ENCODE data around the gene GNG12.

The GNG12 gene

GRCh38 chr1:67812226-67812625, 21.0 kb downstream of the GNG12 start:
- no peak for FAIRE-seq

GRCh38 chr1:67811781-67812180, 21.5 kb downstream of the GNG12 start:
- FAIRE-seq = no peak

DNA sequence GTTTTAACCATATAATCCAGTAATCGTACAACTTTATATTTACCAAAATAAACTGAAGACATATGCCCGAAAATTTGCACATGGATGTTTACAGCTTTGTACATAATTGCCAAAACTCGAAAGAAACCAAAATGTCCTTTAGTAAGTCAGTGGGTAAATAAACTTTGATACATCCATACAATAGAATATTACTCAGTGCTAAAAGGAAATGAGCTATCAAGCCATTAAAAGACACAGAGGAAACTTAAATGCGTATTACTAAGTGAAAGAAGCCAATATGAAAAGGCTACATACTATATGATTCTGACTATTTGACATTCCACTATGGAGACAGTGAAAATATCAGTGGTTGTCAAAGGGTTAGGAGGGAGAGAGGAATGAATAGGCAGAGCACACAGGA, 23.4 kb downstream of the GNG12 start:
- FAIRE-seq = no peak

DNA sequence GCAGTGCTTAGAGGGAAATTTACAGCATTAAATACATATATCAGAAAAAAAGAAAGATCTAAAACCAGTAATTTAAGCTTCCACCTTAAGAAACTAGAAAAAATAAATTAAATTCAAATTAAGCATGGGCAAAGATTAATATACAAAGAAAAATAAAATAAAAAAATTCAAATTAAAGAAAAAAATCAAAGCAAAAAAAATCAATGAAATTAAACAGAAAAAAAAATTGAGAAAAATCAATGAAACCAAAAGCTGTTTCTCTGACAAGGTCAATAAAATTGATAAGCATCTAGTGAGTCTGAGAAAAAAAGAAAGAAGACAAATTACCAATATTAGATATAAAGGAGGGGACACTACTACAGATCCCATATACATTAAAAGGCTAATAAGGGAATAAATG, 26.0 kb downstream of the GNG12 start:
- FAIRE-seq = peak; percentile 65

GRCh38 chr1:67804710-67805109, 28.6 kb downstream of the GNG12 start:
- FAIRE-seq = no peak

DNA sequence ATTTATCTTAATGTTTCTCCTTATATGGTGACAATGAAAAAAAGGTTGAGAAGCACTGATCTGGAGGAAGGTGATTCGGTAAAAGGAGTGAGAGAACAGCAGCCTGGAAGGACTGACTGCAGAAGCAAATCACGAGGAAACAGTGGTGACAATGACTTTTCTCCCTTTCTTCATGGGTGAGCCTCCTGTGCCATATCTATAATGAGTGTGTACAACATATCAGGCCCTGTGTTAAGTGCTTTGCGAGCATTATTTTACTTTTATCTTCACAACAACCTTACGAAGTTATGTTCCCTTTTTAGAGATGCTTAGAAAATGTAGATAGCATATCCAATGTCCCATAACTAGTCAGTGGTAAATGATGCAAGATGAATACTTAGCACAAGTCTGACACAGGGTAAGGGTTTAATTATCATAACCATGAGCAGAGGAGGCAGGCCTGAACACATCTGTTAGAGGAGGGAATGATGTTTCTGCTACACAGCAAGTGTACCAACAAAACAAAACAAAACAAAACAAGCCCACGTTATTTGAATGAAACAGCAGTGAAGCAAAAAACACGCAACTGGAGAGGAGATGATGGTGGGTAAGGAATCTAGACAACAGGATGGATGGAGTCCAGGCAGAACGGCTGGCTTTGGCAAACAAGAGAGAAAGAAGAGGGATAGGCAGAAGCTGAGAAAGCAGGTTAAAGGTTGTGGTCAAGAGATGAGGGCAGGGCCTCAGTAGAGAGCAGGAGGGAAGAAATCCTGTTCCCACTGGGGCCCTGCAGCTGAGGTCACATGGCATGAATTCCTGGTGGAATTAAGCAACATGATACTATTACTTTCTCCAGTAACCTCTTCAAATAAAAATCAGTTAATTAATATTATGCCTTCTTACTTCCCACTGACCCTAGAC, 29.6 kb downstream of the GNG12 start:
- no peak for FAIRE-seq

- FAIRE-seq = no peak
These were observed 30.7 kb downstream of the GNG12 start for GRCh38 chr1:67802565-67802964.

GRCh38 chr1:67801903-67802302, 31.4 kb downstream of the GNG12 start:
- FAIRE-seq = no peak

- FAIRE-seq = no peak
These were observed 37.9 kb downstream of the GNG12 start for GRCh38 chr1:67795179-67795912.

DNA sequence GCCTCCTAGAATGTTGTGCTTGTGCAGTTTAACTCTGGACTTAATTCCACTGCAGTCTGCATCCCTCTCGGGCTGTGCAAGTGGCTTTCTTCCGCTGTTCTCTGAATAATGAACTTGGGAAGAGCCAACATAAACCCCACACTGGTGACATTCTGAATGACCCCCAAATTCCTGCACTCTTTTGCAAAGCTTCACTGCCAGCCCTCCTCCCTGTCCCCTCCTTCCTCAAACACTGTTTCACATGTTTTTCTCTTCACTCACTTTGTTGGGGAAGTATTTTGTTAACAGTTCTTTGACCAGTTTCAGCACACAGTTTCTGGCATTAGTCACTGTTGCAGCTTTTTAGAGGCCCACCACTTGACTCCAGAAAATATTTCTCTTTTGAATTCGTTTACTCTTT, 39.7 kb downstream of the GNG12 start:
- no peak for FAIRE-seq

DNA sequence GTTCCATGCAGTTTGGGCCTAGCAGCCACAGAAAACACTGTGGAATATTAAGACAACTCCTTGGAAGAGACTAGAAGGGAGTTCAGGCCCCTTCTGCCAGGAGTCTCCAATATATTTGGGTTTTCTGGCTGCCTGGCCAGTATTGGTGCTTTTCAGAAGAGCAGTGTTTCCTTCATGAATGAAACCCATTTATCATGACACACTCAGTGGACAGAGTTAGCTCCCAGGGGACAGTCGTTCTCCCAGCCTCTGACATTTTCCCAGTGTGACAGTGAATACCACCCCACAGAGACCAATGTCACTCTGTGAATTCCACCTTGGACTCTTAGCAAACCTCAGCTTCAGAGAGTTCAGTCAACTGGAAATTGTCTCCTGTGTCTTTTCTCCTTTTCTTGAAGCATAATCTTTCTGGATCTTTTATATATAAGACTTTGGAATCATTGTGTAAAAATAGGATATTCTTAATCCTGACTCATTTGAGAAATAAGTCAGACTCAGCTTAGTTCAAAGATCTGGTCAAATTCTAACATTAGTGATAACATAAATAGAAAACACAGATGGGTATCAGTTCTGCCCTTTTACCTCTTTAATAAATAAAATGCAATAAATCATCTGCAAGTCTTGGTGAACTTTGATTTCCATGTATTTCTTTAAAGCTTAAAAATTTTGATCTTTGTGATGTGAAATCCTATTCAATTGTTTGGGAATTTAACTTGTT, 40.4 kb downstream of the GNG12 start:
- no peak for FAIRE-seq

GRCh38 chr1:67792103-67792502, 41.2 kb downstream of the GNG12 start:
- no peak for FAIRE-seq

DNA sequence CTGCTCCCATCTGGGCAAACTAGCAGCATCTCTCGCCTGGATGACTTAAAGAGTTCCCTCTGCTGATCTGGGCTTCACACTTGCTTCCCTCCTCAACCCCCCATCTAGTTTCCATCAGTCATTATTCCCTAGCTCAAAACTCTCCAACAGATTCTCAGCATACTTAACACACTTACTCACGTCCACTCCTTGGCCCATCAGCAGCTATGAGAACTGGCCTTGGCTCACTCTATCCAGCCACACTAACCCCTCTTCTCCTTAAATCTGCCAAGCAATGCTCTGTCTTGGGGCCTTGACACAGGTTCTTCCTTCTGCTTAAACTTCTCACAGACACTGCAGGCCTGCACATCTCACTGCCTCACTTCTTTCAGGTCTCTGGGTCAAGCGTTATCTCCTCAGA, 41.6 kb downstream of the GNG12 start:
- FAIRE-seq = no peak

GRCh38 chr1:67791261-67791660, 42.0 kb downstream of the GNG12 start:
- FAIRE-seq = no peak

- FAIRE-seq = no peak
These were observed 43.0 kb downstream of the GNG12 start for GRCh38 chr1:67790201-67790692.

DNA sequence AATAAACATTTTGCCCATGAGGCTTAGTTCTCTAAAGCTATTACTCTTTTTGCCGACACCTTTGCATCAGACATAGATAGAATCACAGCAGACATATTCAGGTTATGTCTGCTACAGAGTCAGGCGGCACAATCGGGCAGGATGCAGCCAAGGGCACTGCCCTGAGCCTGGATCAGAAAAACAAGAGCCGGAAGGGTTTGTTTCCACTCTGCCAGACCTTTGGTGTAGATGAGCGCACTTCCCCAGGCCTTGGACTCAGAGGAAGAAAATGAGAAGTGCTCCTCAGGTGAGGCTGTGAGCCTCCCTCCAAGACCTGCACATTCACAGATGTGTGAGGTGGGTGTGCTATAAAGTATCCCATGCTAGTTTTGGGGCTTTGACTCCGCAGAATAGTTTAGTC, 43.7 kb downstream of the GNG12 start:
- FAIRE-seq = no peak

DNA sequence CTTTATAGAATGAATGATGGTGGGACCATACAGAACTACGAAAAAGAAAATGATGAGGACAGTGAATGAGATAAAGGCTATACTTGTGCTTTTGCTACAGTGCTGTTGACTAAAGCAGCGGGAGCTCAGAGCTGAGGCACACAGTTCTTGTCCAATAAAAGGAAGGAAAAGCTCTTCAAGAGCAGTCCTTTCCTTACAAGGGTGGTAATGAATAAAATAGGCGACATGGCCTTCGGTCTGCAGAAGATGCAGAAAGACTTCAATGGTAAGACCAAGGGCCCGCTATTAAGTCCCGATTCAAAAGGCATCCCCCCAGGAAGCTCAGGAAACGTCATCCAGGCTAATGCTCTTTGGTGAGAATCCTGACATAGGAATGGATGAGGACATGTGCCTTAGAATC, 44.4 kb downstream of the GNG12 start:
- no peak for FAIRE-seq

DNA sequence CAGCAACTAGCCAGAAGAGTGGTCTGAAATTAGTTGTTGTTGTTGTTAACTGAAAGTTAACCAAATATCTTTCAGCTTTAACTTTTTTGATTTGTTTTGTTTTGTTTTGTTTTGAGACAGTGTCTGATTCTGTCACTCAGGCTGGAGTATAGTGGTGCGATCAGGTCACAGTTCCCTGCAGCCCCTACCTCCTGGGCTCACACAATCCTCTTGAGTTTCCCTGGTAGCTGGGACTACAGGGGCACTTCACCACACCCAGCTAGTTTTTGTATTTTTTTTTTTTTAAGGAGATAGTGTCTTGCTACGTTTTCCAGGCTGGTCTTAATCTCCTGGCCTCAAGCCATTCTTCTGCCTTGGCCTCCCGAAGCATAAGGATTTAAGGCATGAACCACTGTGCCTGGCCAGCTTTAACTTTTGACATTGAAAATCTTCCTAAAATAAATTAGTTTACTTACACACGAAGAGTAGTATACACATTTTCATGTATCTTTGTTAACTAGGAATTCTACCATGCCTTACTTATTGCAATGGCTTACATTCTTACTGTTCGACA, 45.0 kb downstream of the GNG12 start:
- no peak for FAIRE-seq

DNA sequence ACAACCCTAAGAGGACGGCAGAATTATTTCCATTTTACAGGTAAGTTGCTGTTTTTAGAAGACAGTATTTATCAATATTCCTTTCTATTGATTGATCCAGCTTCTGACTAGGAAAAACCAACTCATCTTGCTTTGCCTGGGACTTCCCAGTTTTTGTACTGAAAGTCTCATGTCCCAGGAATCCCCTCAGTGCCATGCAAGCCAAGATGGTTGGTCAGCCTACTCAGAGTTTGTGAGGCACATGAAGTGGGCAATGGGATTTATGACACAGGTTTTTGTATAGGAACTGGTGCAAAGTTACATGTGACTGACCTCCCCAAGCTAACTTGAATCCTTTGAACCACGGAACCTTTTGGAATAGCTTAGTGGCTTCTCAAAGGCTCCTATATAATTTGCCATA, 45.5 kb downstream of the GNG12 start:
- FAIRE-seq = no peak

DNA sequence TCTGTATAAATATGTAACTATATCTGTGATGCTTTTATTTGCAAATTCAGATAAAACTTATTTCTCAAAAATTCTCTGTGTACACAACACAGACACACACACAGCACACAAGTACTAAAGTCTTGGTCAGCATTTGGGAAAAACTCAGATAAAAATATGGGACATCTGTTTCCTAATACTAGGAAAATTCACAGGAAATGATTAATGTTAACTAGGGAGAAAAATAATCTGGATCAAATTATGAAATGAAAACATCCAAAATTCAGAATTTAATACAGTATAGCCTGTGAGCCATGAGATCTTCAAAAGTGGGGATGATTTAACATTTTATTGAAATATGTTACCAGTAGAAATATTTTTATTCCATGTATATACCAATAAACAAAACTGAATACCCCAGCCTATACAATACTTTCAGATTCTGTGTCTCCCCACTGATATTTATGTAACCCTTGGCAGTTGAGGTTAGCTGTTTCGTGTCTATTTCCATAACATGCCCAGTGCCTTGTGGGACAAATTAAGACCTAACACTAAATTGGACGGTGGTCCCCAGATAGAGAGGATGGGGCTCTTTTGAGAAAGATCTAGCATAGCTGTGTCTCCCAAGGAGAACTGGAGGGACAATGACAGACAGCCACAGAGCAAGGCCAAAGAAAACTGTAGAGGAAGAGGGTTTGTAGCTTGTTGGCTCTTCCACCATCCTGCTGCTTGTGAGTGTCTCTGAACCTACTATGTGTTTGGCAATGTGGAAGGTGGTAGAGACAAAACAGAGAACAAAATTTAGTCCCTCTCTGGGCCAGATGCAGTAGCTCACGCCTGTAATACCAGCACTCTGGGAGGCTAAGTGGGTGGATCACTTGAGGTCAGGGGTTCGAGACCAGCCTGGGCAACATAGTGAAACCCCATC, 47.2 kb downstream of the GNG12 start:
- FAIRE-seq = no peak

- FAIRE-seq = no peak
These were observed 48.6 kb downstream of the GNG12 start for GRCh38 chr1:67784545-67785186.
